NCI-H526 (cell line): ENCODE measurements around the gene NPLOC4.

Experiments
- DNase-seq, 2 experiments: peaks; one replicate each; lab custom pipeline; 2025; lab: John Stamatoyannopoulos, UW

Gene NPLOC4

DNA sequence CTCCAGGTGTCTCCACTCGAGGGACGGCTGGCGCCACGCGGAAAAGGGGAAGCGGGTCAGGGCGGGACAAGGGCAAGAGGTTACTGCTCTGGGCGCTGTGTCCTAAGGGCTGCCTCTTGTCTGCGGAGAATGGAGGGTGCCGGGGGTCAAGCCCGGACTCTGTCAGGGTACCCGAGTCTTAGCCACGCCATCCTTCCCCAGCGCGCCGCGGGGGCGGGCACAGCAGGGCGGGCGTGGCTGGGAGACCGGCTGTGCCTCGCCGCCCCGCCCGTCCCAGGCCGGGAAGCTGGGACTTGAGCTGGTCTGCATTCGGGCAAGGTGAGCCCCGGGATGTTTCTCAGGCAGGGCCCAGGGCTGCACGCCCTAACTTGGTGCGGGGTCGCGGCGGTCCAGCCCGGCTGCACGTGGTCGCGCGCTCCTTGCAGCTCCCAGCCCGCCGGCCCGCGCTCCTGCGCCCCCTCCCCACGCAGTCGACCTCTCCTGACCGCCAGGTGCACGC, 118.1 kb downstream of the NPLOC4 start:
- peak in 1 of 2 experiments; percentile 76 for DNase-seq

DNA sequence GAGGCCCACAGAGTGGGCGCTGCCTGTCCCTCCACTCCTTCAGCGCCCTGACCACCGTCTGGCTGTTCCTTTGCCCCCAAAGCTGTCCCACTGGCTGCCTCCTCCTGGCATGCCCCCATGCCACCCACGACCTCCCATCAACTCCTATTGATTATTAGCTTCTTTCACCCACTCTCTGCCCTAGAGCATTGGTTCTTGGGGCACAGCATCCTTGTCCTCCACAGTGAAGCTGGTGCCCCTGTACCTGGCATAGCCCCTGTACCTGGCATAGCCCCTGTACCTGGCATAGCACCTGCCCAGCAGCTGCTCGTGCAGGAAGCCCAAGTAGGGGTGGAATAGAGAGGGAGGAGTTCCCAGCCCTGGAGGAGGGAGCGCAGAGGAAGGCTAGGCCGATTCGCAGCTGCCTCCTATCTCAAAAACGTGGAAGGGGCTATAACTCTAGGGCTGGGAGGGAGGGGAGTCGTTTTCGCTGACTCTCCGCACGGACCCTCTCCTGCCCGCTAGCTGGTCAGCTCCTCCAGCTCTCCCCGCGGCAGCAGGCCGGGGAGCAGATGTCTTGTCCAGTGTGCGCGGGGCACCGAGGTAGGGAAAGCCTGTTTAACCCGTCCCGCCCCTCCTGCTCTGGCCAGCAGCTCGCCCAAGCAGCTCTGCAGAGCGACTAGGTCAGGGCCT, 118.7 kb downstream of the NPLOC4 start:
- DNase-seq = peak in 1 of 2 experiments; percentile 72

DNA sequence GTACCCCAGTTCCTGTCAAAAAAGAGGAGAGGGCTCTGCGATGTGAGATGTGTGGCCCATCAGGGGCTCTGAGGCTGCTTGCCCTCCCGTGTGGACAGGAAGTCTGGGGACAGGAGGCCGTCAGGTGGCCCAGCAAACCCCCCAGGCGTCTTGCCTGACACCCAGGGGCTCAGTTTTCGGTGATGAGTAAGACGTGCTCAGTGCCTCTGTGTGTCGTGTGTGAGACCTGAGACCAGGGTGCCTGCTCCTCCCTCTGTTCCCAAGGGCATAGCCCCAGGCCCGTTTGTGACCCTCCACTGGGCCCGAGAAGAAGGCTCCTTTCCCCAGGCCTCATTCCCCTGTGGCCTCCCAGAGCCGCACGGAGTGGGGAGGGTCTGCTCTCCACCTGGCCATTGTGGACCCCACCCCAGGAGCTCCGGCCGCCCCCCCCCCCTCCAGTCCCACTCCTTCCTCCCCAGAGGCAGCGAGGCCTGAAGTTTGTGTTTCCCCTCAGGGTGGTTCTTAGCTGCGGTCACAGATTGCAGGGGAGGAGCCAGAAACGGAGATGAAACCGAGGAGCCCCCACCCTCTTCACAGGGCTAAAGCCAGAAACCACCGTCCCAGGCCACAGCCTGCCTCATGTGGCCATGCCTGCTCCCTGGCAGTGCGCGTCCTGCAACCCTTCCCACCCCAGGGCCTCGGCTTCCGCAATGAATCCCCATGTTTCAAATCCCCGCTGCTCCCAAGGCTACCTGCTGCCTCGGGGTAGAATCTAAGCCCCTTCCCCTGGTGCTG, 119.4 kb downstream of the NPLOC4 start:
- DNase-seq = no peak

DNA sequence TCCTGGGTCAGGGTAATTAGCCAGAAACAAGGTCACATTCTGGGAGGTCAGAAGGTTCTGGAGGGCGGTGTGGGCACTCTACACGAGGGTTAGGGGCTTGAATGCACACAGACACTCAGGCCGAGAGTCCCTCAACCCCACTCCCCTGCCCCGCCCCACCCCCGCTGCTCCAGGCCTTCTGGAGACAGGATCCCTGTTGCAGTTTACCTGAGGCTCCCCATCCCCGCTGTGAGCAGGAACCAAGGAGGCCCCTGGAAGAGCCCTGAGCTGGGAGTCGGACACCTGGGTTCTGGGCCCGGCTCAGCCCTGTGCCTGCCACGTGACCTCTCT, 119.9 kb downstream of the NPLOC4 start:
- DNase-seq = no peak

DNA sequence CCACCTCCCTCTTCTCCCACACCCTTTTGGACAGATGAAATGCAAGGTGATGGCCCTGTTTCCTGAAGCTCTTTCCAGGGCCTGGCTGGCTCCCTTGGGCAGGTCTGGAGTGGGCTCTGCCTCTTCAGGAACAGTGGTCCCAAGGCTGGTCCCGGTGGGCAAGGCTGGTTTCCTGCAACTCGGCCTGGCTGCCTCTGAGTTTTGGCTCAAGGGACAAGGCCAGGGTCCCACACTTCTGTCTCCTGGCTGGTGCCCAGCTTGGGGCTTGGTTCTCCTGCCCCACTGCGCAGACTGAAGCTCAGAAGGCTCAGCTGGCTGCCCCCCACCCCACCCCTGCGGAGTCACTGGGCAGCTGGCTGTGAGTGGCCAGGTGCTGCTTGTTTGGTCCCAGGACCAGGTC, 120.5 kb downstream of the NPLOC4 start:
- DNase-seq = no peak

DNA sequence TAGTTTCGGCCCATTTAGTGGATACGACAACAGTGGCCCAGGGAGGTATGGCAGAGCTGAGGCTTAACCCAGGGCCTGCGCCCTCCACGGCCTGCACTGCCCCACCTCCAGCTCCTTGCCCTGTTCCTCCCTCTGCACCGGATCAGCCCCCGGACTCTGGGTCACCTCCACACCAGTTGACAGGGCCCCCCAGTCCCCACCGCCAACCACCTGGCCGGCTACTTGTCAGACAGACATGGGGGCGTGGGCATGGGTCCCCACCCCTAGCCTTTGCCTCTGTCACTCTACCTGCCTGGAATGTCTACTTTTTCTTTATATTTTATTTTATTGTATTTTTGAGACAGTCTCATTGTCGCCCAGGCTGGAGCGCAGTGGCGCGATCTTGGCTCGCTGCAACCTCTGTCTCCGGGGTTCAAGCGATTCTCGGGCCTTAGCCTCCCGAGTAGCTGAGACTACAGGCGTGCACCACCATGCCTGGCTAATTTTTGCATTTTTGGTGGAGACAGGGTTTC, 121.3 kb downstream of the NPLOC4 start:
- DNase-seq = no peak

DNA sequence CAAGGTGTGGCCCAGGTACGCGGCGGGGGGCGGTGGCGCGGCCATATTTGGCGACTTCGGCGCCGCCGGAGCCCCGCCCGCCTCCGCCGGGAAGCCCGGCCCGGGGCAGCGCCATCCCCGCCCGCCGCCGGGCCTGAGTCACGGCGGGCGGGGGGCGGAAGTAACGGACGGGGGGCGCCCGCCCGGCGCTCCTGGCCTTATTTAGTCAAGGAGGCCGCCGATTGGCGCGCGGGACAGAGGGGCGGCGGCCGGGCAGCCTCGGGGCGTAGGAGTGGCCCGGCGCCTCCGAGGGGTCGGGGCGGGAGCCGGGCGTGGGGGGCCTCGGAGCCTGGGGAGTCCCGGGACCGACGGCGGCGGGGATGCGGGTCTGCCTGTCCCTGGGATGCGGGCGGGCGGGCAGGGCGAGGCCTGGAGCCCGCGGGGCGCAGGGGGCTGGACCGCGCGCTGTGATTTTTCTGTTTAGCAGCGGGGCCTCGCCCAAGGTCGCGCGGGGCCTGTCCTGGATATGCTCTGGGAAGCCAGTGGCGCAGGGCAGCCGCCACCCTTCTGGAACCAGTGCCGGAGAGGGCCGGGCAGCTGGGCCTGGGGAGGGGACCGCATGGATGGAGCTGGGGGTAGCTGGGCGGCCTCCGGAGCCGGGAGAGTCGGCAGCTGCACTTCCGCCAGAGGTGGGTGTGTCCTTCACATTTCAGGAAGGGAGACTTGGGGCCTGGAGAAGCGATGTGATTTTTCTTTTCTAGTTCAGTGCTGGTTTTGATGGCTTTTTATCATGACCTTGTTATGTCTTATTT, 122.0 kb downstream of the NPLOC4 start:
- DNase-seq = peak in 1 of 2 experiments; percentile 89

DNA sequence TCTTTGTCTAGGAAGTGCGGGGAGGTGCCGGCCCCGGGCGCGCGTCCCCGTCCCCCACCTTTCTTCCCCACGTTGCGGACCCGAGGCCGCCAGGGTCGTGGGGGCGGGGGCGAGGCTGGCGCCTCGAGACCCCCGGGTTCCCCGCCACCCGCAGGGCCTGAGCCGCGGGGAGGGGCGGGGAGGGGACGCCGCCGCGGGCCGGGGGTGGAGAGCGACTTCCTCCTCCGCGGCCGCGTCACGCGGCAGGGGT, 122.5 kb downstream of the NPLOC4 start:
- peak in 1 of 2 experiments; percentile 74 for DNase-seq

DNA sequence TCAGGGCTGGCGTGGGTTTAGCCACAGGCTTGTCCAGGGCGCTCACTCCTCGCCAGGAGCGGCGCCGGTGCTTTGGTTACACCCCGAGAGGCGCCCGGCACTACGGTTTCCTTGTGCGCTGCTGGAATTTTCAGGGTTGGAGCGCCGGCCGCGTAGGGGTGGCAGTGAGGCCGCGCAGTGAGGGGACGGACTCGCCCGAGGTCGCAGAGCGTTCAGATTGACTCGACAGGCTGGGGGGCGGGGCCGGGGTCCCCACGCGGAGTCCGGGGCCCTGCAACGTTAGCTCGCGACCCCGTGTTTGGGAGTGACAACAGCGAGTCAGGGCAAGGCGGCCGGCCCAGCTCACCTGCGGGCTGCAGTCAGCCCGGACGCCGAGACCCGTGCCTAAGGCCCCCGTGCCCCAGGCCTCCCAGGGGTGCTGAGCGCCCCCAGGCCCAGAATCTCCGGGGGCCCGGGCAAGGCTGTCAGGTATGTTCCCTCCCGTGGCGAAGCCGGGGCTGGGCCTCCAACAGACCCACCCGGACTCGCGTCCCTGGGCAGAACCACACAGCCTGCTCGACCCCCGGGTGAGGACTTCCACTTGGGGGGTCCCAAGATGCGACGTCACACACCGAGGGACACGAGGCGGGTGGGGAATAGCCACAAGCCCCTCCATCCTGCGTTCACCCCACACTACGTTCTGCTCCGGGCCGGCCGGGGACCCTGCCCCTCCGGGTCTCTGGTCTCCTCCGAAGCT, 123.0 kb downstream of the NPLOC4 start:
- DNase-seq = peak; percentile 48 to 89

DNA sequence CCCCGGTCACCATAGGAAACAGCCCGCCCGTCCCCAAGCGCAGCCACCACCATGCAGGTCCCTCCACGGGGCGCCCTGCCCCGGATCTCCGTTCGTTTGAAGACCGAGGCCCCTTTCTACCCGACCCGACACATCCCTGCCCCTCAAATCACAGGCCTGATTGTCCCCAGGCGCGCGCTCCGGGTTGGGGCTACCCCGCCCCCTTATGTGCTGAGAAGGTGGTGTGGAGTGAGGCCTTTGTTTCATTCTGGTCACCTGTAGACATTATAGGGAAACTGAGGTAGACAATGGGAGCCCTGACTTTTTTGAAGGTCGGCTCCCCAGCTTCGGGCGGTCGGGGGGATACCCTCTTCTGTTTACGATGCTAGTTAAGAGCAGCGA, 123.5 kb downstream of the NPLOC4 start:
- DNase-seq = peak in 1 of 2 experiments; percentile 85

DNA sequence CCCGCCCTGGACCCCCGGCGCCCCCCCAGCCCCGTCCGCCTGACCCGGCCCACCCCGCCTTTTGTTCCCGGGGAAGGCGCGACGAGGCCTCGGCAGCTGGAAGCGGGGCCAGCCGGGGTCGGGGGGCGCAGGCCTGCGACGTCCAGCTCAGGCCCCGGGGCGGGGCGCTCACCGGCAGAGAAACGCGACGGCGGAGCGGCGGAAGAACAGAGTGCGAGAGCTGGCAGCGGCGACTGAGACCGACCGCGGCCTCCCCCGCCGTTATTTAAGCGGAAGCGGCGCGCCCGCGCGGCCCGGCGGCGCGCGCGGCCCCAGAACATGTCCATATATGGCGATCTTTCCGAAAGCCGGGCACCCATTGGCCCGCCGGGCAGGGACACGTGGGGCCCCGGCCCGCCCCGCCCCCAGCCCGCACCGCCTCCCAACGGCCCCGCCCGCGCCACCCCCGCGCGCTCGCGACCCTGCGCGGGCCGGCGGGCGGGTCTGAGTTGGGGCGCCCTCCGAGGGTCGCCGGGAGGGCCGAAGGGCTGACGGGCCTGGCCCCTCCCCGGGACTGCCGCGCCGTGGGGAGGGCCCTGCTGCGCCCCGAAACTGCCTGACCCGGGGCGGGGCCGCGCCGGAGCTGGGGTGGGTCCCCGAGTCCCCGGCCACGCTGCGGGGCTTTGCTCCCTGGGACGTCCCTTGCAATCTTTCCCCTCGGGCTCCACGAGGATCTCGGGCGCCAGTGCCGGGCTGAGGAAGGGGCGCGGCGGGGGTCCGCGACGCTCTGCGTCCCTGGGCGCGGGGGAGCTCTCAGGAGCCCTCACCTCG, 124.1 kb downstream of the NPLOC4 start, which contains the start of gene ACTG1:
Gene ACTG1 (minus strand): TSS at position 238 of the 810 bp plus-strand sequence. CDS start 445 bp downstream, outside the sequence.
- peak; percentile 61 to 95 for DNase-seq

DNA sequence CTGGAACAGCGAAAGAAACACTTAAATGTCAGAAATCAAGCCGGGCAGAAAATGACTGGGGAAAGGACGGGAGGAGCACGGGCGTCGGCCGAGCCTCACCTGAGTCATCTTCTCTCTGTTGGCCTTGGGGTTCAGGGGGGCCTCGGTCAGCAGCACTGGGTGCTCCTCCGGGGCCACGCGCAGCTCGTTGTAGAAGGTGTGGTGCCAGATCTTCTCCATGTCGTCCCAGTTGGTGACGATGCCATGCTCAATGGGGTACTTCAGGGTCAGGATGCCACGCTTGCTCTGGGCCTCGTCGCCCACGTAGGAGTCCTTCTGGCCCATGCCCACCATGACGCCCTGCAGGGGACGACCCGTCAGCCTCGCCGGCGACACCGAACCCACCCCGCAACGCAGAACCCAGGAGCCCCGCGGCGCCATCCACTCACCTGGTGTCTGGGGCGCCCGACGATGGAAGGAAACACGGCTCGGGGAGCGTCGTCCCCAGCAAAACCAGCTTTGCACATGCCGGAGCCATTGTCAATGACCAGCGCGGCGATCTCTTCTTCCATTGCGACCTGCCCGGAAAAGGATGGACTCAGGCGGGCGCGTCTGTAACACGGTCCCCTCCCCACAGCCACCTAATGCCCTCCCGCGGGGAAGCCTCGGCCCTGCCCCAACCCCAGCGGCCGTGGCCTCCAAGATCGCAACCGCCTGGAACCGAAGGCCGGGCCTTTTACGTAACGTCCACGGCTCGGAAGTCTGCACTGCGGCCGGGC, 124.9 kb downstream of the NPLOC4 start:
- no peak for DNase-seq

DNA sequence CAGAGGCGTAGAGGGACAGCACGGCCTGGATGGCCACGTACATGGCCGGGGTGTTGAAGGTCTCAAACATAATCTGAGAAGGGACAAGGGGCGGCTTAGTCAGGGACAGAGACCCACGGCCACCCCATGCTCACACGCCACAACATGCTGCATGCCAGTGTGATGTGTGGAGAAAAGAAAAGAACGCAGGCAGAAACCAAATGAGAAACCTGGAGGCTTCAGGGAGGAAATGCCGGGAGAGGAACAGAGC, 125.4 kb downstream of the NPLOC4 start:
- DNase-seq = no peak

DNA sequence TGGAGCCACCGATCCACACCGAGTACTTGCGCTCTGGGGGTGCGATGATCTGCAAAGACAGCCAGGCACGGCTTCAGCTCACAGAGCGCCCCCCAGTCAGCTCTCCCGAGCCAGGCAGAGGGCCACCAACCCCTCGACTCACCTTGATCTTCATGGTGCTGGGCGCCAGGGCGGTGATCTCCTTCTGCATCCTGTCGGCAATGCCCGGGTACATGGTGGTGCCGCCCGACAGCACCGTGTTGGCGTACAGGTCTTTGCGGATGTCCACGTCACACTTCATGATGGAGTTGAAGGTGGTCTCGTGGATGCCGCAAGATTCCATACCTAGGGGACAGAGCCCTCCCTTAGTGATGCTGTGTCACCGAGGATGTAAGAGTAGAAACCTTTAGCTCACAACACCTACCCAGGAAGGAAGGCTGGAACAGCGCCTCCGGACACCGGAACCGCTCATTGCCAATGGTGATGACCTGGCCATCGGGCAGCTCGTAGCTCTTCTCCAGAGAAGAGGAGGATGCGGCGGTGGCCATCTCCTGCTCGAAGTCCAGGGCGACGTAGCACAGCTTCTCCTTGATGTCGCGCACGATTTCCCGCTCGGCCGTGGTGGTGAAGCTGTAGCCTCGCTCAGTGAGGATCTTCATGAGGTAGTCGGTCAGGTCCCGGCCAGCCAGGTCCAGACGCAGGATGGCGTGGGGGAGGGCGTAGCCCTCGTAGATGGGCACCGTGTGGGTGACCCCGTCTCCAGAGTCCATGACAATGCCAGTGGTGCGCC, 125.9 kb downstream of the NPLOC4 start:
- peak in 1 of 2 experiments; percentile 34 for DNase-seq

DNA sequence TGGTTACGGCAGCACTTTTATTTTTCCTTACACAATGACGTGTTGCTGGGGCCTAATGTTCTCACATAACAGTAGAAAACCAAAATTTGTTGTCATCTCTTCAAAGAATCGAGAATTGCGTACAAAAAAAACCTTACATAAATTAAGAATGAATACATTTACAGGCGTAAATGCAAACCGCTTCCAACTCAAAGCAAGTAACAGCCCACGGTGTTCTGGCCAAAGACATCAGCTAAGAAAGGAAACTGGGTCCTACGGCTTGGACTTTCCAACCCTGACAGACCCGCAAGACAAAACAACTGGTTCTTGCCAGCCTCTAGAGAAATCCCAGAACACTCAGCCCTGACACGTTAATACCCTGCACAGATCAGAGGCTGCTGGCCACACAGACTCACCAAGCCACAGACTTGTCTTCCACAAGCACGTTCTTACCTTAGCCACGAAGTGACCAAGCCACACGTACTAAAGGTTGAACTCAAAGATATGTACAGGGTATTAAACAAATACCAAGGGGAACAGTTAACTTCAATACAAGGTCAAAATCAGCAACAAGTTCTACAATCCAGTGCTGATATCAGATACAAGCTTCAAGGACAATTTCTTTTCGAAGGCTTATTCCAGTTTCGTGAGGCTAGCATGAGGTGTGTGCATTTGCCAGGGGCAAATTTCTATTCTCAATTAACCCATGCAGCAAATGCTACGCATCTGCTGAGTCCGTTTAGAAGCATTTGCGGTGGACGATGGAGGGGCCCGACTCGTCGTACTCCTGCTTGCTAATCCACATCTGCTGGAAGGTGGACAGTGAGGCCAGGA, 126.7 kb downstream of the NPLOC4 start:
- DNase-seq = no peak

DNA sequence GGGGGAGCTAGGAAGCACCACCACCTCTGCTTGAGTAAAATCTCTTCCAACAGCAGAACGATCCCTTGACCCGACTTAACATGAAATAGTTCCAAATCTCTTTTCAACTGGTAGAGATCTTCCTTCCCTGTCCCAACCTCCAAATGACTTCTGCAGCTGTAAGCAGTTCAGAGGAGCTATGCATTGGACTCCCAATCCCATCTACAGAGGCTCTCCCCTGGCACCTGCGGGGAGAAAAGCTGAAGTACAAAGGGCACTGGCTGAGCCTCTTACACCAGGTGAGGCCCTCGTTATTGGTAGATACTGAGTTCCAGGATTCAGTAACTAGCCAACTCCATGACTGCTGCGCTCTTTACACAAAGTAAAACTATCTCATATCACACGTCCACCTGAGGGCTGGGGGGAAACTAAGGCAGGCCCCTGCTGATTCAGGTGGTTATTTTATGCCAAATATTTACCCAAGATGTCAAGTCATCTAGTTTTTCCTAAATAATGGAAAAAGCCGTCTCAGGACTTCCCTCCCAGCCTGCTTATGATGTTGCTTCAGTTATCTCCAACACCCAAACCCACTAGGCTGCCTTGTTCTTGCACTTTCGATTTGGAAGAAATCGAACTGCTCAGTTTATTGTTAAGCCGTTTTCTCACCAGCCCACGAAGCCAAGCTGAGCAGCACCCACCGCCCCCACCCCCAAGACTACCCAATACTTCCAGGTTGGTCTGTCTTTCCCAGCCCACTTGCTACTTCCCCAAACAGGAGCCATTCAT, 127.5 kb downstream of the NPLOC4 start:
- DNase-seq = peak in 1 of 2 experiments; percentile 51

DNA sequence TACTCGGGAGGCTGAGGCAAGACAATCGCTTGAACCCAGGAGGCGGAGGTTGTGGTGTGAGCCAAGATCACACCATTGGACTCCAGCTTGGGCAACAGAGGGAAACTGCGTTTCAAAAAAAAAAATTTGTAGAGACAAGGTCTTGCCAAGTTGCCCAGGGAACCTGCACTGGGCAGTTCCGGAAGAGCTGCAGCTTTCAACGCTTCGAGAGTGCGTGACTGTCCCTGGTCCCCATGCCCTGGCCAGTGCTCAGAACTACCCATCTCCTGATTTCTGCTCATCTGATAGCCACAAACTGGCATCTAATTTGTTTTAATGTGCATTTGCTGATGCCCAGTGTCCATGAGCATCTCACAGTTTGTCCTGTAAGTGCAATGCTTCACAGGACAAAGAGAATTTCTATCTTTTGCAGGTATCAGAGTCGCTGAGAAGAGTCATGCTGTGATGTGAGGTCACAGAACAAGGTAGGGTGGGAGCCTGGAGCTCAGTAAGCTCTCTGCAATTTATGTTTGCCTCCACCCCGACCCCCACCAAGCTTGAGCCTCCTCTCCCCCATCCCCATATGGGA, 128.2 kb downstream of the NPLOC4 start:
- DNase-seq = no peak
